ENCODE measurements around the gene ZNF442. TPM values are rescaled to one million over a fixed set of nuclear protein-coding genes. Genes with fewer than 3 reads are reported as not detected.

Gene ZNF442
- total RNA-seq (ENCODE audit: low replicate concordance): 4.0 and 4.8 TPM in 2 replicates

DNA sequence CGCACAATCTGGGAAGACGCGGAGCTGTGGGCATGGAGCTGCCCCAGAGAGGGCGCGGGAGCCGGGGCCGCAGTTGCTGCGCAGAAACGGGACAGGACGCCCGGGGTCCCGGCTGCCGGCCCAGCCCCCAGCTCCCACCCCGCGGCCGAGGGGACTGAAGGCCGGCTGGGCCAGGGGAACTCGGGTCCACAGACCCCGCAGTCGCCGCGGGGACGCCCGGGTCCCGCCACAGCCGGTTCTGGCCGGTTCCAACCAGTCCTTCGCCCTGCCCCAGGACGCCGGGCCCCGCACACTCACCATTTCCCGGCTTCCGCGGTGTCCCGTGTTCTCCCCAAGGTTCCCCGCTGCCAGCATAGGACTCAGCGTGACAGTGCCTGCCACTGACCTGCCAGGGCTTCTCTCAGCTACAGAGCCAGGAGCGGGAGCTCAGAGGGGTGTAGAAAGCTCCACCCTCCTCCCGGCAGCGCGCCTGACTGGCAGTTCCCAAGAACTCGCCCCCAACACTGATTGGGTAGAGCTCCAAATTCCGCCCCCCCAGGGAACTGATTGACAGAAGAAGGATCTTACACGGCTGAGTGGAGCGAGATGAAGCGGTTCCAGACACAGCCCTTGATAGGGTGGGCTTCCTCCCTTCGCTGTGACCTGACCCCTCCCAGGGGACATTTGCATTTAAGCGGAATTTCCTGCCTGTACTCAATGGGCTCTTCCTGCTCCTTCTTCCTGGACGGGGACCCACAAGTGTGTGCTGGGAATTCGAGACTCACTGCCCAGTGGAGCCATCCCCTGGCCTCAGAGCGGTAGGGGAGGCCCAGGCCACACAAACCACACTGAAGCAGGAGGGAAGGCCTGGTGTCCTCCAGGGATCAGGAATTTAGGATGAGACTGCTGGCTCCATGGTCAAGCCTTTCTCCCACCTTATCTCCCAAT is at the start of gene ZNF442:
Gene ZNF442 (minus strand): TSS at position 448 of the 927 bp plus-strand sequence. CDS start 2,052 bp downstream, outside the sequence.

DNA sequence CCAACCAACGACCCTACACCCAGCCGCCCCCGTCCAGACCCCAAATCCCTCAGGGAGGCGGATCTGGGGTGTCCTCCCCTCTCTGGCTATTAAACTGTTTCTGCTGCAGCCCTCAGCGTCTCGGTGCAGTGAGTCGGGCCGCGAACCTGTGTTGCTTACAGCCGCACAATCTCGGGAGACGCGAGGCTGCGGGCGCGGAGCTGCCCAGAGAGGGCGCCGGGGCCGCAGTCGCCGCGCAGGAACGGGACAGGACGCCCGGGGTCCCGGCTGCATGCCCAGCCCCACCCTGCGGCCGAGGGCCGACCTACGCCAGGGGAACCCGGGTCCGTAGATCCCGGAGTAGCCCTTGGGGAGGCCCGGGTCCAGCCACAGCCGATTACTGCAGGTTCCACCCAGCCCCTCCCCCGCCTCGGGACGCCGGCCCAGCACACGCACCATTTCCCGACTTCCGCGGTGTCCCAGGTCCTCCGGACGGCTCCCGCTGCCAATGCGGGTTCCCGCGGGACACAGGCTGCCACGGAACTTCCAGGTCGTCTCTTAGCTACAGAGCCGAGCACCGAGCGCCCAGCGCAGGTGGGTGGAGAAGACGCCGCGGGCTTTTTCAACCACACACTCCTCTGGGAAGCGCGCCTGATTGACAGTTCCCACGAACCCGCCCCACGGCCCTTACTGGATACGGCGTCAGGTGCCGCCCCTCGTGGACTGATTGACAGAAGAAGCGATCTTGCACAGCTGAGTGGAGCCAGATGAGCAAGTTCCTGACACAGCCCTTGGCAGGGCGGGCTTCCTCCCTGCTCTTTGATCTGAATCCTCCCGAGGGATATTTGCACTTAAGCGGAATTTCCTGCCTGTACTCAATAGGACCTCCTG is 35.4 kb upstream of the ZNF442 start, which contains the start of gene ZNF799:
Gene ZNF799 (minus strand): TSS at position 639 of the 870 bp plus-strand sequence. CDS start 201 bp downstream, at position 438.

DNA sequence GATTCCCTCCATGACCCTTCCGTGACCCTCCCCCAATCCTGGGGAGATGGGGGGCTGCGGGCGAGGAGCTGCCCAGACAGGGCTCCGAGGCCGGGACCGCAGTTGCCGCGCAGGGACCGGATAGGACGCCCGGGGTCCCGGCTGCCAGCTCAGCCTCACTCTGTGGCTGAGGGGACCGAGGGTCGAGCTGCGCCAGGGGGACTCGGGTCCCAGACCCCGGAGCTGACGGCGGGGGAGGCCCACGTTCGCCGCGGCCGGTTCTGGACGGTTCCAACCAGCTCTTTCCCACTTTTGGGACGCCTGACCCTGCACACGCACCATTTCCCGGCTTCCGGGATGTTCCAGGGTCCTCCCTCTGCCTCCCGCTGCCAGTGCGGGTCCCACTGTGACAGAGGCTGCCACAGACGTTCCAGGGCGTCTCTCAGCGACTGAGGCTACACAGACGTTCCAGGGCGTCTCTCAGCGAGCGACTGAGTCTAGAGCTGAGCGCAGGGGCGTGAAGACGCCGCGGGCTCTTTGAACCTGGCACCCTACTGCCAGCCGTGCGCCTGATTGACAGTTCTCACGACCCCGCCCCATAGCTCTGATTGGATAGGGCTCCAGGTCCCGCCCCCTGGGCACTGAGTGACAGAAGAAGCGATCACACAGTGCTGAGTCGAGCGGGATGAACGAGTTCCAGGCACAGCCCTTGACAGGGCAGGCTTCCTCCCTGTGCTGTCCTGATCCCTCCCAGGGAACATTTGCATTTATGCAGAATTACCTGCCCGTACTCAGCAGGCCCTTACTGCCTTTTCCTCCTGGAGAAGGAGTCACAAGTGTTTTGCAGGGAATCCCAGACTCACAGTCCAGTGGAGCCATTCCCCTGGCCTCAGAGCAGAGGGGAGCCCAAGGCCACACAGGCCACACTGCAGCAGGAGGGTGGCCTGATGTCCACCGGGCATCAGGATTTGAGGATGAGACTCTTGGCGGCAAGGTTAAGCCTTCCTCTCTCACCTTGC is 32.0 kb downstream of the ZNF442 start, which contains the start of gene ZNF563:
Gene ZNF563 (minus strand): TSS at position 472 of the 998 bp plus-strand sequence. CDS start 151 bp downstream, at position 321.

Other genes with a start within 250 kb of the ZNF442 start
- gene ZNF20, start 225.3 kb downstream of the ZNF442 start, total RNA-seq (ENCODE audit: low replicate concordance): 3.2 and 4.5 TPM in 2 replicates
- 6.1 and 13.7 TPM in 2 replicates for gene ZNF625, start 208.9 kb downstream of the ZNF442 start, total RNA-seq (ENCODE audit: low replicate concordance)
- gene ZNF136, start 202.6 kb downstream of the ZNF442 start, total RNA-seq (ENCODE audit: low replicate concordance): 4.8 and 6.7 TPM in 2 replicates
- 7.6 and 9.2 TPM in 2 replicates for gene ZNF44, start 70.8 kb downstream of the ZNF442 start, total RNA-seq (ENCODE audit: low replicate concordance)
- gene ZNF563, start 32.0 kb downstream of the ZNF442 start, total RNA-seq (ENCODE audit: low replicate concordance): 3.5 and 3.7 TPM in 2 replicates
- 2.2 TPM in 2 replicates for gene ZNF799, start 35.6 kb upstream of the ZNF442 start, total RNA-seq (ENCODE audit: low replicate concordance)
- 1.8 and 2.9 TPM in 2 replicates for gene ZNF443, start 75.3 kb upstream of the ZNF442 start, total RNA-seq (ENCODE audit: low replicate concordance)
- 2.8 and 3.2 TPM in 2 replicates for gene ZNF709, start 119.1 kb upstream of the ZNF442 start, total RNA-seq (ENCODE audit: low replicate concordance)
- gene ZNF564, start 185.8 kb upstream of the ZNF442 start, total RNA-seq (ENCODE audit: low replicate concordance): 4.0 and 9.5 TPM in 2 replicates
- 6.4 and 6.8 TPM in 2 replicates for gene ZNF490, start 245.1 kb upstream of the ZNF442 start, total RNA-seq (ENCODE audit: low replicate concordance)
- 6.1 and 8.9 TPM in 2 replicates for gene ZNF791, start 245.2 kb upstream of the ZNF442 start, total RNA-seq (ENCODE audit: low replicate concordance)